GM18867 (cell line): ENCODE results near the gene GADD45GIP1.
"Not testable (repeated sequence)": the region's sequence is repeated elsewhere in the genome, so short reads cannot be mapped to it uniquely, and the experiment has no call there.

Experiments
- ATAC-seq: cut with Tn5 transposase; IDR thresholded peaks from one replicate; pipeline ENCODE4 v1.9.1; 2021; ENCODE audit warnings: mild to moderate bottlenecking, moderate library complexity; ENCODE audit not compliant: unreplicated experiment

The GADD45GIP1 gene

GRCh38 chr19:12965017-12965811 is 8.2 kb upstream of the GADD45GIP1 start:
- peak; percentile 66 for ATAC-seq

- no peak for ATAC-seq
These were observed 2.5 kb upstream of the GADD45GIP1 start for GRCh38 chr19:12959481-12959880.

- ATAC-seq = not testable (repeated sequence)
These were observed 448 bp upstream of the GADD45GIP1 start for GRCh38 chr19:12957389-12957952.

GRCh38 chr19:12955996-12956395 is 1.0 kb downstream of the GADD45GIP1 start:
- ATAC-seq = no peak

GRCh38 chr19:12955575-12955974 is 1.4 kb downstream of the GADD45GIP1 start:
- ATAC-seq = not testable (repeated sequence)

GRCh38 chr19:12954612-12954962 is 2.4 kb downstream of the GADD45GIP1 start:
- ATAC-seq = no peak

GRCh38 chr19:12953799-12954611 is 3.0 kb downstream of the GADD45GIP1 start:
- no peak for ATAC-seq

- no peak for ATAC-seq
These were observed 3.8 kb downstream of the GADD45GIP1 start for GRCh38 chr19:12953138-12953798.

- ATAC-seq = no peak
These were observed 4.4 kb downstream of the GADD45GIP1 start for GRCh38 chr19:12952488-12953137.

- ATAC-seq = not testable (repeated sequence)
These were observed 5.0 kb downstream of the GADD45GIP1 start for GRCh38 chr19:12952050-12952449.

GRCh38 chr19:12949363-12950283 is 7.4 kb downstream of the GADD45GIP1 start:
- ATAC-seq = no peak

- no peak for ATAC-seq
These were observed 8.2 kb downstream of the GADD45GIP1 start for GRCh38 chr19:12948612-12949362.

- no peak for ATAC-seq
These were observed 9.1 kb downstream of the GADD45GIP1 start for GRCh38 chr19:12947702-12948611.

- no peak for ATAC-seq
These were observed 10.1 kb downstream of the GADD45GIP1 start for GRCh38 chr19:12946731-12947496.

- ATAC-seq = peak; percentile 27
These were observed 10.8 kb downstream of the GADD45GIP1 start for GRCh38 chr19:12946092-12946721.

GRCh38 chr19:12945479-12946091 is 11.4 kb downstream of the GADD45GIP1 start, which contains the start of gene RAD23A:
Gene RAD23A, plus strand, starts transcription at chr19:12945862. Its CDS starts 87 bp downstream, at chr19:12945949.
- ATAC-seq = peak; percentile 72
